Raji (cell line): ENCODE data around the gene SUSD3.

Source experiments
- POLR2A ChIP-seq: IDR thresholded peaks from 2 replicates; pipeline ENCODE4 v1.6.1; 2011; ENCODE audit warnings: low read depth, low read length, control low read depth; ENCODE audit not compliant: insufficient read depth

The SUSD3 gene

DNA sequence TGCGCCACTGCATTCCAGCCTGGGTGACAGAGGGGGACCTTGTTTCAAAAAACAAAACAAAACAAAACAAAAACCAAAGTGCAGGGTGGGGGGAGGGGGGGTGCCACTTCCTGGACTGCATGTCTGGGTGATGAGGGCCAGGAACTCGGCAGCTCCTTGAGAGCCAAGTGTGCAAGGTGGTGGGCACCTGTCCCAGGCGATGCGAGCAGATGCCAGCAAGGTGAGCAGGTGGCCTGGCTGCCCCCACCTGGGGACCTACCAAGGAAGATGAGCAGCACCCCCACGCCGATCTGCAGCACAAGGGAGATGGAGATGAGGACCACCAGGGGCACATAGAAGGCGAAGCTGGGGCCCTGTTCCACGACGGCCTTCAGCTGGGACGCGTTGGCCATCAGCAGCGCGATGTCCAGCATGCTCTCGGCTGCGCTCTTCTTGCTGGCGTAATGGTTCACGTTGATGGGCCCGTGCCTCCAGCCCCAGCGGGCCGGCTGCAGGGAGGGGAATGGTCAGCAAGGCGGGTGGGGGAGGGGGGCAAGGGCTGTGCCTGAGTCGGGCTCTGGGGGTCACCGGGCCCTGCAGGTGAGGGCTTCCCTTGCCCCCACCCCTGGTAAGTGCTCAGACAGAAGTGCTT, 67.8 kb downstream of the SUSD3 start:
- no peak for TF ChIP-seq POLR2A

DNA sequence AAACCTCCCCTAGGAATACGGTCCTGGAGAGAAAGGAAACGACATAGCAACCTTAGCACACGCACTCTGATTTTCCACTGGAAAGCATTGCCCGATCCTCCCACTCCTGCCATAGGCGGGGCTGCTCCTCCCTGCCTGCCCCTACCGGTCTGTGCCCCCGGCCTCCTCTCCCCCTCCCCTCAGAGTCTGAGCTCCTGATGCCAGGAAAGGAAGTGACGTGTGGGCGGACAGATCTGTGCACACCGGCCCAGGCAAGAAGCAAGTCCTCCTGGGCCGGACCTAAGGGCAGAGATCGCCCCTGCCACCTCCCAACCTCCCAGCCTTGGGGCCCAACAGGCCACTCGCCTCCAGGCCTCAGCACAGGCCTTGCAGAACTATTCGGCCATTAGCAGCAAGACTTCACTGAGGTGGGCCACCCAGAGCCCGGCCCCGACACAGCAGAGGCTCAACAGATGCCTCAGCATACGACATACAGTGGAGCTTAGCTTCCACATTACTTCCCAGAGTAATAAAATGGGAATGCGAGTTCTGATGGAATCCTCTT, 68.4 kb downstream of the SUSD3 start:
- no peak for TF ChIP-seq POLR2A

DNA sequence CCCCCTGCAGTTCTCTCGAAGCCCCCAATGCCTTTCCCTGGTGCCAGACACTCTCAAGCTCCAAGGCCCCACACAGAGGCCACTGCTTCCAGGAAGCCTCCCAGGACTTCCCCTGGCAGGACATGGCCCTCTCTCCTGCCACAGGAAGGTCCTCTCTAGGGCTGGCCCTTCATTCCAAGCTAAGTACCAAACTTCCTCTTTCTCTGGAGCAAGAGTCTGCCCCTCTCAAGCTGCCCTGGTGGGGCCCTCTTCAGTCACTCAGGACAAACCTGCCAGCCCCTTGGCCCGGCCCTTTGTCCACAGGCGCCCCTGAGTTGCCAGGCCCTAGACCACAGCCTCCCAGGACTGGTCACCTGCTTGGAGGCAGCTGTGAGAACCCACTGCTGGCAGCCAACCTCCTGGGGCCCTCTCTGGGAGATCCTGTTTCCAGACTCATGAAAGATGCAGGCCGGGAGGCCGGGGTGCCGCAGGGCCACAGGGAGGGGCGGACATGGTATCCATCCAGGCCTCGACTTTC, 69.0 kb downstream of the SUSD3 start:
- no peak for TF ChIP-seq POLR2A

DNA sequence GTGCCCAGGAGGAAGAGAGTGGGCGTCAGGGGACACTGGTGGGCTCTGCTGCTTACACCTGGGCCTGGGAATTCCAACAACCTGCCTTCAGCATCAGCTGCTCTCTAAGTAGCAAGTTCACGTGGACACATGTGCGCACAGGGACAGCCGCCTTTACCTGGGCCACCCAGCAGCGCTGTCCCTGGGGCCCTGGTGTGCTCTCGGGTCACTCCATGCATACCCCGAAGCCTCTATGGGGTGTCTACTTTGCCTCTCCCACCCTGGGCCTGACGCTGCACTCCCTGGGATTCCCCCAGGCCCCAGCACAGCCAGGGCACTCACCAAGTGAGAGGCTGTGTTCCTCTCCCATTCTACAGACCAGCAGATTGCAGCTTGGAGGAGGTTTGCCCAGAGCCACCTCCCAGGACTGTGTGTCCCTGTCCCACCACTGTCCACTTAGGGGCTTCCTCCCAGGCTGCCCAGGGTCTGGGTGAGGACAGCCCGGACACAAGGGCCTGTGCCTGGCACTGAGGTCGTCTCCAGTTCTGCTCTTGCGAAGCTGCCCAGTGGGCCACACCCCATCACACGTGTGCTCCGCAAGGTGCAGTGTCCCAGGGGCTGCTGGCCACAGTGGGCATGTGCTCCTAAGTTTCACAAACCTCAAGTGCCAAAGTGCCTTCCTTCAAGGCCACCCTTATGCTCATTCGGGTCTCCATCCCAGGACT, 69.7 kb downstream of the SUSD3 start:
- TF ChIP-seq POLR2A: no peak

DNA sequence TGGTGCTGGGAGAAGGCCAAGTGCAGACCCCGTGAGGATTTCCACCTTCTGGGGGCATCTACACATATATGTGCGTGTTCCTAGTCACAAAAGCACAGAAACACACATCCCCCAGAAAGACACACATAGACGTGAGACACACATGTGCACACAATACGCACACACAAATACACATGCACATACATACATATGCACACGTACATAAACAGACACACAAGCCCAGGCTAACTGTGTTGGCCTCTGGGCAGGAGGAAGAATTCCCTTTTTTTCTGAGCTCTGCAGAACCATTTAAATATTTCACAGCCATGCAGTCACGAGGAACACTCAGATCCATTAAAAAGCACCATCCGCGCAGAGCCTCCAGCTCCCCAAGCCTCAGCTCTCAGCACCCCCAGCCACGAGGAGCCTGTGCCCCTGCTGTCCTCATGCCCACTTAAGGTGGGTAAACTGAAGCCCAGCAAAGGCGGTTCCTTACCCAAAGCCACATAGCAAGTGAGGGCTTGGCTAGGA, 70.3 kb downstream of the SUSD3 start:
- TF ChIP-seq POLR2A: no peak

DNA sequence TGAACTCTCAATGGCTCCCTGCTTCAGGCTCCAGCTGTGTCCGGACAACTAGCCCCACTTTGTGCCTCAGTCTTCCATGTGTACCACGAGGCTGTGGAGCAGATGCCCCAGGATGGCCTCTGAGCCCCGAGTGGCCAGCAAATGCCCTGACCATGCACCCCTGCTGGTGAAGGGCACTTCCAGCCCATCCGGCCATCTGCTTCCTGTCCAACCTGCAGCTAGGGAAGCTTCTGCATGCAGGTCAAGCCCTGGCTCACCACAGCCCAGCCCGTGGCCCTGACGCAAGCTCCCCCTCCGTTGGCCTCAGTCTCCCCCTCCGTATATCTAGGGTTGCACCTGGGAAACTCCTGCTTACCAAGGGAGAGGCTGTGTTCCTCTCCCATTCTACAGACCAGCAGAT, 70.8 kb downstream of the SUSD3 start:
- TF ChIP-seq POLR2A: no peak

DNA sequence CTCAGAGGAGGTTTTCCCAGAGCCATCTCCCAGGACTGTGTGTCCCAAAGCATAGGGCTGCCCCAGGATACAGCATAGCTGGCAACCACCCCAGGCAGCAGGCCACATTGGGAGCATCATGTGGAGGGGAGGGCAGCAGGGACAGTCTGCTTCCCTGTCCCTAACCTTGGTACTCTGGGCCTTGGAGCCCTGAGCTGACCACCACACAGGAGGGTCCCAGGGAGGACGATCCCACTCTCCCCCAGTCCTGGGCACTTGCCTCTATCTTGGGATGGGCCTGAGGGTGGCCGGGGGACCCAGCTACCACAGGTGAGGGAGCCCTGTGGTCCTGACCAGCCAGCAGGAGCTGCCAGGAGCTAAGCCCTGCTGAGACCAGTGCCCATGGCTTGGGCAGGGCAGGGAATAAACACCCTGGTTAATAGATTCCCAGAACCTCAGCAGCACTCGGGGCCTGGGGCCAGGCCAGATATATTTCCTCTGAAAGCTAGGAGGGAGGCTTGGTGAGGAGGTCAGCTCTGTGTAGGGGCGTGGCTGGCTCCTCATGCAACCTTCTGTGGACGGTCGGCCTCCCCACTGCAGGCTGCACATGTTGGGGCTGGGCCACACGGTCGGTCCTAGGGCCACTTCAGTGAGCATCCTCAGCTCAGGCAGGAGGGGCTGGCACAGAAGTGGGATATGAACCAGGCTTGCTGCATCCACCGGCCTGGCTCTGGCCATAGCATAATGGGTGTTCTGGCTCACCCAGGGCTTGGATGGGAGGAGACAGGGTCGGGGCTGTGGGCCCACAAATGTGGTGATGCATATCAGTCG, 71.4 kb downstream of the SUSD3 start:
- TF ChIP-seq POLR2A: no peak

DNA sequence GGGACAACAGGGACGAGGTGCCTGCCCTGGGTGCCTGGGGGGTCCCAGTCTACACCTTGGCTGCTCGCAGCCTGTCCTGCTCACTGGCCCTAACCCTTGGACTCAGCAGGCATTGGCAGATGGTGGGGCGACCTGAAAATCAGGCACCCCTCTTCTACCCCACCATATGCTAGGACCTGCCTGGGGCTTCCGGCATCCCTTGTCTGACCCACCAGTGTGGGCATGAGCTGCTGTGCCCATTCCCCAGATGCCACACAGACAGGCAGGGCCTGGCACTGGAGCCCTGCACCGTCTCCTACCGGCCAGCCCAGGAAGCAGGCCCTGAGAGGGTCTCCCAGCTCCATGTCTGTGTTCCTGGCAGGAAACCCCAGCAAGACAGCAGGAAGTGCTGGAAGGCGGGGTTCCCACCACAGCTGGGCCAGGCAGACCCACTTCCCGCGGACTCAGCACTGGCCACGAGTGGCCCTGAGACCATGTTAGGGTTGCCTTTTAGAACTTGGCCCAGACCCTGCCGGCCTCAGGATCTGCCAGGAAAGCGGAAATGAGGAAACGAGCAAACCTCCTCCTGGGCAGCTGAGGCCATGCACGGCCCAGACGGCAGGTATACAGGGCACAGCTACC, 72.5 kb downstream of the SUSD3 start:
- TF ChIP-seq POLR2A: no peak

DNA sequence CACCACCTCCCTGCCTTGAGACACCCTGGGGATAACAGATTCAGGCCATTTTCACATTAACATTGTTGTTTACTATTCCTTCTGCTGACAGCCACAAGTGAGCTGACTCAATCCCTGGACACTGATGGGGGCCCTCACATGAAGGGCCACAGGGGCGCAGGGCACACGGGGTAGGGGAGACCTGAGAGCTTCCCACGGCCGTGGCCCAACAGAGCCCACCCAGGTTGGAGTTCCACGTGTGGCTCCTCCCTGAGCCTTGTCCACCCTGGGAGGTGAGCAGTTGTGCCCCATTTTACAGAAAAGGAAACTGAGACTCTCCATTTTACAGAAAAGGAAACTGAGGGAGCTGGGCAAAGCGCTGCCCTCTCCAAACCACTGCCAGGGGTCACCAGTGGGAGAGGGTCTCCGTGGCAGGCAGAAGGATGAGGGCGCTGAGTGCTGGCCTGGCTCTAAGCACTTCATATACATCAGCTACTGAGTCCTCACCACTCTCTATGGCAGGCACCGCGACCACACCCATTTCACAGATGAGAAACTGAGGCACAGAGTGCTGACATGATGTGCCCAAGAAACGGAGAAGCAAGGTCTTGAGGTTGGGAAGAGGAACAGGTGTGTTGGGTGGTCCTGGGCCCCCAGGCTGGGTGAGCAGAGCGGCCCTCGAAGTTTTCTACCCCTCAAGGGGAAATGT, 73.2 kb downstream of the SUSD3 start:
- TF ChIP-seq POLR2A: no peak

DNA sequence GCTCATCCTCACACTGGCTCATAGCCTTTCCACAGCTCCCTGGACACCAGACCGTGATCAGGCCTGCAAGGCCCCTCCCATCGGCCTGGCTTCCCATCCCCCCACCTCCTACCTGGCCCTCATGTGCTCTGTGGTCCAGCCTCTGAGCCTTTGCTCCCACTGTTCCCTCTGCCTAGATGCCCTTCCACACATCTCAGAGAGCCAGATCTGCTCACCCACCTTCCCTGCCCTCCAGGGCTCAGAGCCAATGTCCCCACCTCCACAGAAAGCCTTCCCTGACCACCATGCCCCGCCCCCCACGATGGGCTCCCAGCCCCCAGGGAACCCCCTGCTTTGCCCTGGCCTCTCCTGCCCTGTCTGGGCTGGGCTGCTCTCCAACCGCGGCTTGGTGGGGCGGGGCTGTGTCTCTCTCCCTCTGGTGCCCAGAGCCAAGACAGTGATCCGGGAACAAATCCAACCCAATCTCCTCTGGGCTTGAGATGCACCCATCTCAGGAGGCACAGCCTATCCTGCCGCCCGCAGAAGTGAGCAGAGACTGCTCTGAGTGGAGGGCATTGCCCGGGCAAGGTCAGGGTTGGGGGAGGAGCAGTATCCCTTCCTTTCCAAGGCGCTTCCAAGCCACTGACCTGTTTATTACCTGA, 73.9 kb downstream of the SUSD3 start:
- TF ChIP-seq POLR2A: no peak

DNA sequence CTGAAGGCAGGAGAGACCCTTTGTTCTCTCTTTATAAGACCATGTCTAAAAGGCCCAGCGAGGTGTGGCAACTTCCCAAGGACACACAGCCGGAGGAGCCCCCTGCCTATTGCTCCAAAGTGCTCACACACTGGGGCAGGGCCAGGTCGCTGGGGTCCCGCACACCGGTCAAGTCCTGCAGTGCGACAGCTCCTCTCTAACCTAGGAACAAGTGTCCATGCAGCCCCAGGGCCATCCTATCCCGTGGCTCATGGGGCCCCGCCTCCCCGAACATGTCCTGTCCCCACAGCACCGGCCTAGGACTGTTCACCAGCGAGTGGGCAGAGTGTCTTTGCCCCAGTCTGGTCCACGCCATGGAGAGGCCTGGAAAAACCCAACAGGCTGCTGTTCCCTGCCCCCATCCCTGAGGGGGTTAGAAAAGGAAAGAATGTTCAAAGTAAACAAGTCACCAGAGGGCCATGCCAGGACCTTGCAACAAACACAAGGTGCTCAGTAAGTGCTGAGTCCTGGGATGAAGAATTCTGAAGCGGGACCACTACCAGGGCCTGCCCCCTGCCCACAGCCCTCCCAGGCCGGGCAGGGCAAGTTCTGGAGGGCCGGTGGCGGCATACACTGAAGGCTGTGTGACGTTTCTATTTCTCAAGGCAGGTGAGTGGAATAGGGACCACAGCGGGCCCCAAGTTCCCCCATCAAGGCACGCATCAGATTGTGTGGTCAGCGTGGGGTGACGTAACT, 74.6 kb downstream of the SUSD3 start:
- no peak for TF ChIP-seq POLR2A

DNA sequence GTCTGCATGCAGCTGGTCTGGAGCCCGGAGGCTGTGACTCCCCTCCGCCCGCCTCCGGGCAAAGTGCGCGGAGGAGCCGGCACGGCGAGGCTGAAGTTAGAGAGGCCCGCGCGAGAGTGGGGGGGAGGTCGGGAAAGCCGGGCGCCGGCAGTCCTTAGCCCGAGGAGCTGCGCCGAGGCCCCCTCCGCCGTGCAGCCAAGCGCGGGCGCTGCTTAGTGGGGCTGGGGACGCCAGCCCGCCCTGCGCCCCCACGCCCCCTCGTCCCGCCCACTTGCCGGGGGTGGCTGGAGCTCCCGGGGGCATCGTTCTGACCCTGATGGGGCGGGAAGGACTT, 75.1 kb downstream of the SUSD3 start:
- no peak for TF ChIP-seq POLR2A

DNA sequence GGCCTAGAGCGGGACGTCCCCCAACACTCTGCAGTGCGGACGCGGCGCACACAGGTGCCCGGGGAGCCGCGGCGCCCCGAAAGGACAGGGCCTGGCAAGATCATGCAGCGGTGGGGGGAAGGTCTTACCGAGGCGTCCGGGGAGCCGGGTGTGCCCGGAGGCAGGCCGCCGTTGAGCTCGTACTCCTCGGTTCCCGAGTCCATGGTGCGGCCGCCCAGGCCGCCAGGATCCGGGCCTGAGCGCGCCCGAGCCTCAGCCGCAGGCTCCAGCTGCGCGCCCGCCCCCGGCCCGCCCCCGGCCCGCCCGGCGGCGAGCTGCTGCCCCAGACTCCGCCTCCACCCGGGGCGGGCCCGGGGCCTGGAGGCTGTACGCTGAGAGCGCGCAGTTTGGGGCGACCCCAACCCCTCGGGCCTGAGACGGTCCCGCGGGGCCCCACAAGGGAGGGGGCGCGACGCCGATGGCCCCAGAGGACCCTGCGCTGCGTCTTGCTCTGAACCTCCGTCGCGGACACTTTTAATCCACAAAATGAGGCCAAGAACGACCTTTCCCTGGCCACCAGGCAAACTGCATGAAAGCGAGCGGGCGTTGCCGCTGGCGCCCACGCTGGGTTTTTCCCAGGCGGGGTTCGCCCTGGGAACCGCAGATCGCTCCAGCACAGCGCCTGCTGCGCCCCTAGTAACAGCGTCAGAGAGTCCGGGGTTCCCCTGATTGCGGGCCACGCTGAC, 75.7 kb downstream of the SUSD3 start, which contains the start of gene NINJ1:
Gene NINJ1 (minus strand): TSS at position 237 of the 725 bp plus-strand sequence. CDS start 34 bp downstream, at position 203.
- TF ChIP-seq POLR2A: no peak; the same call in none of the 2 replicates
